MG63 (cell line): Measurements from ENCODE around the gene PIGK. TPM values are rescaled to one million over a fixed set of nuclear protein-coding genes. Genes with fewer than 3 reads are reported as not detected.
"Not testable (repeated sequence)": the region's sequence is repeated elsewhere in the genome, so short reads cannot be mapped to it uniquely, and the experiment has no call there.

Experiments
- DNase-seq: peaks from one replicate; pipeline ENCODE4 v3.0.0-alpha.2; 2020
- H3K27me3 ChIP-seq: fragments of 250-450 bp; sonication (Bioruptor Pico); 2 replicates; pipeline ENCODE4 v1.5.1; 2020; ENCODE audit warnings: mild to moderate bottlenecking, moderate library complexity
- H3K36me3 ChIP-seq: fragments of 250-450 bp; sonication (Bioruptor Pico); 2 replicates; pipeline ENCODE4 v1.5.1; 2020; ENCODE audit warnings: mild to moderate bottlenecking, moderate library complexity
- H3K4me3 ChIP-seq: fragments of 250-450 bp; sonication (Bioruptor Pico); 2 replicates; pipeline ENCODE4 v1.5.1; 2020; ENCODE audit warnings: mild to moderate bottlenecking, moderate library complexity
- H3K9me3 ChIP-seq: fragments of 250-450 bp; sonication (Bioruptor Pico); 2 replicates; pipeline ENCODE4 v1.5.1; 2020; ENCODE audit warnings: mild to moderate bottlenecking, moderate library complexity
- total RNA-seq: library from RNA; depleted of rRNA; stranded (reverse); fragments of >200 nt; shearing (Covaris generic); gene quantifications from 2 replicates; pipeline ENCODE4 v1.2.3, GENCODE V29; 2014; ENCODE audit warnings: low replicate concordance

PIGK gene
- total RNA-seq, 1 experiment from 2014 or later: 30.9 TPM

DNA sequence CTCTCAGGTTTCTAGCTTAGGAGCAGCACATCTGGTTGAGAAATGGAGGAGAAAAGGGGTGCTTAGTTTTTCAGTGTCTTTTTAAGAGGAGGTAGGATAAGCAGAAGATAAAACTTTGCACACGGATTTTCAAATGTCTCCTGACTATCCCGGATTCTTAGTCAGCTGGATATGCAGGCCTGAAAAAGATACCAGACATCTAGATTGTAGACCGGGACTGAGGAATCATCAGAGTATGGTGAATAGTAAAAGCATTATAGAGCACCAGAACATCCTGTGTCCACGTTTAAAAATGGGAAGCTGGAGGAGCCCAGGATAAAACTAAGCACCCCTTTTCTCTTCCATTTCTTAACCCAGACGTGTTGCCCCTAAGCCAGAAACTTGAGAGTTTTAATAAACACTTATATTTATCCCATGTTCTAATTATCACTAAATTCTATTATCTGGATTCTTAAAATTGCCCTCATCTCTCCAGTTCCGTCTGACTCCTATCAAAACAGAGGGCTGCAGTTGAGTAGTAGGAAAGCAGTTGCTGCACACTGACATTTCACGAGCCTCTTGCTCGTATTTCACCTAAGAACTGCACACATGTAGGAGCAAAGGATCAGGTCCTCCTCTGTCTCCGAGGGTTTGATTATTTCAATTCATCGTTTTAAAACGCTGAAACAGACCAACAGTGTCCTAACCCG, 609 bp downstream of the PIGK start:
- H3K9me3 ChIP-seq: no peaks in the 10 kb centered on the region
- DNase-seq: no peak
- no peaks in the 10 kb centered on the region for H3K27me3 ChIP-seq
- H3K4me3 ChIP-seq: peak overlapping the region; percentile 75
- peaks cover 5% of the 10 kb centered on the region for H3K36me3 ChIP-seq

DNA sequence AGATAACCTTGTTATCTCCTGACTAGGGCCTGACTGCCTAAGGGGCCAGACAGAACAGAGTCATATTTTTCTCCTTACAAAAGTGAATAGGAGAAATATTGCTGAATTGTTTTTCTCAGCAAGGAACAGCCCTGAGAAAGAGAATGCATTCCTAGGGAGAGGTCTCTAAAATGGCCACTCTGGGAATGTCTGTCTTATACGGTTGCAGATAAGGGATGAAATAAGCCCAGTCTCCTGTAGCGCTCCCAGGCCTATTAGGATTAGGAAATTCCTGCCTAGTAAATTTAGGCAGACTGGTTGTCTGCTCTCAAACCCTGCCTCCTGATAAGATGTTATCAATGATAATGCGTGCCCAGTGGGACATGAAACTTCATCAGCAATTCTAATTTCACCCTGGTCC, 15.2 kb downstream of the PIGK start:
- not testable (repeated sequence) for DNase-seq, H3K9me3 ChIP-seq, H3K4me3 ChIP-seq, H3K27me3 ChIP-seq, H3K36me3 ChIP-seq

DNA sequence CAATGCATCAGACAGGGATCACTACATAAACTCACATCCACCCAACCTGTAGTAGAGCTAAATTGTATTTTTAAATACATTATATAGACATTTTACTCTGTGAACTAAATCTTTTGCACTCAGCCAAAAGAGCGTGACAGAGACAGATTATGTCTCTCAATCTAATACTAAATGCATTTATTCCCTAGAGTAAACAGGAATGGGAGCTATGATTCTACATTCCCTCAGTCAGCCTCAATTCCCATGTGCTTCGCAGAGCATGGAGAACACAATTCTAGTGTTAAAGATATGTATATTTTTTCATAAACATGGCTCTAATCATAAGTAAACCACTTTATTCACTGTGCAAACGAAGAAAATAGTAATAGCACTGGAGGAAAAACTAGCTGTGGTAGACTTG, 16.5 kb downstream of the PIGK start:
- Histone ChIP-seq H3K9me3 (peaks cover 2% of the 10 kb centered on the region; the same call in 1 of the 2 replicates), H3K4me3 (no peak overlapping the region), H3K36me3 (peaks cover 4% of the 10 kb centered on the region; the same call in 1 of the 2 replicates), H3K27me3 (no peaks in the 10 kb centered on the region)
- DNase-seq: no peak

DNA sequence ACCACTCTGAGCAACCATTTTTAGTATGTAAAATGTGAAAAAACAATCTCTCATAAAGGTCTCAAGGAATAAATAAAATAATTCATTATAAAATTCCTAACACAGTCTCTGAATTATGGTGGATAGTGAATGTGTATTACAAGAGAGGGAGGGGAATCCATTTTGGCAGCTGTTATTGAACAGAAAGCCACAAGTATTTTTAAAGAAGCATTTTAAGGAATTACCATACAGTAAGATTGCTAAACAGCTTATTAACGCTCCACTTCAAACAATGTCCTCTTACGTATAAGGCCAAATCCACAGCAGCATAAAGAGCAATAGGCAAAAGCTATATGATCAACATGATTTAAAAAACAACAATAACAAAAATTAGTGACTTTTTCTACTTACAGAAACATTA, 18.4 kb downstream of the PIGK start:
- no peak for DNase-seq
- H3K36me3 ChIP-seq: peaks cover 4% of the 10 kb centered on the region; the same call in 1 of the 2 replicates
- H3K27me3 ChIP-seq: no peaks in the 10 kb centered on the region
- no peak overlapping the region for H3K4me3 ChIP-seq
- H3K9me3 ChIP-seq: peaks cover 2% of the 10 kb centered on the region; the same call in 1 of the 2 replicates

DNA sequence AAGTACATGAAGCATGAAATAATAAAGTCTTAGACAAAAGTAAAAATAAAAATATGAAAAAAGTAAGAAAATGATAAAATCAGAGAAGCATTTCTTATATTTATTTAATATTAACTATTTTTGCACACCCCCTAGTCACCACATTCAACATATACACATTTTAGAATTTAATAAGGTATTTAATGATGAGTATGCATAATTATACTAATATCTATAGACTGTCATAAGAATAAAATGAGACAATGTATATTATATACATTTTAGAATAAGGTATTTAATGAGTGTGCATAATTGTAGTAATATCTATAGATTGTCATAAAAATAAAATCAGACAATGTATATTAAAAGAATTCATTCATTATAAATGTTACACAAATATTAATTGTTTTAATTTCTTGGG, 18.9 kb downstream of the PIGK start:
- Histone ChIP-seq H3K27me3 (no peaks in the 10 kb centered on the region), H3K4me3 (no peak overlapping the region), H3K36me3 (peaks cover 4% of the 10 kb centered on the region; the same call in 1 of the 2 replicates), H3K9me3 (peaks cover 2% of the 10 kb centered on the region; the same call in 1 of the 2 replicates)
- no peak for DNase-seq

DNA sequence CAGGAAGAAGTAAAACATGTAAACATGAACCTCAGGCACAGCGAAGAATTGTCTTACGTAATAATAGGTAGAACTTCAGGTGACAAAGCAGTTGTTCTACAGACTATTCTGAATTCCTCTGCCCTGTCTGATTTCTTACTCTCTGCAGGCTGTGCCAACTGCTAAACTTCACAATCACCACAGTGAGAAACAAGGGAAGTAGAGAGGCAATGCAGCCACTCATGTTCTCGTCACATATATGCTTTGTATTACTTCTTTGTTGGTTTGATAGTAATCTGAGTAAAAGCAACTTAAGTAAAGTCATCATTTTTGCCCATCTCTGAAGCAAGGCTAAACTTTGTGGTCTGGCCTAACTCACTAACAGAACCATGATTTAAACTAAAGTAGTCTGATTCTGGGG, 21.9 kb downstream of the PIGK start:
- no peak for DNase-seq

DNA sequence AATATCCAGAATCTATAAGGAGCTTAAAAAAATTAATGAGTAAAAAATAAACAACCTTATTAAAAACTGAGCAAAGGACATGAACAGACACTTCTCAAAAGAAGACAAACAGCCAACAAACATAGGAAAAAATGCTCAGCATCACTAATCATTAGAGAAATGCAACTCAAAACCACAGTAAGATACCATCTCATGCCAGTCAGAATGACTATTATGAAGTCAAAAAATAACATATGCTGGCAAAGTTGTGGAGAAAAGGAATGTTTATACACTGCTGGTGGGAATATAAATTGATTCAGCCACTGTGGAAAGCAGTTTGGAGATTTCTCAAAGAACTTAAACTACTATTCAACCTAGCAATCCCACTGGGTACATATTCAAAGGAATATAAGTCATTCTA, 25.3 kb downstream of the PIGK start:
- DNase-seq: no peak
- Histone ChIP-seq H3K9me3 (no peaks in the 10 kb centered on the region), H3K36me3 (peaks cover 3% of the 10 kb centered on the region), H3K4me3 (no peak overlapping the region), H3K27me3 (no peaks in the 10 kb centered on the region)

More for the DNA sequence above, 21.9 kb downstream of the PIGK start:
- H3K27me3 ChIP-seq: no peaks in the 10 kb centered on the region
- H3K4me3 ChIP-seq: no peak overlapping the region
- no peaks in the 10 kb centered on the region for H3K9me3 ChIP-seq
- H3K36me3 ChIP-seq: no peaks in the 10 kb centered on the region

DNA sequence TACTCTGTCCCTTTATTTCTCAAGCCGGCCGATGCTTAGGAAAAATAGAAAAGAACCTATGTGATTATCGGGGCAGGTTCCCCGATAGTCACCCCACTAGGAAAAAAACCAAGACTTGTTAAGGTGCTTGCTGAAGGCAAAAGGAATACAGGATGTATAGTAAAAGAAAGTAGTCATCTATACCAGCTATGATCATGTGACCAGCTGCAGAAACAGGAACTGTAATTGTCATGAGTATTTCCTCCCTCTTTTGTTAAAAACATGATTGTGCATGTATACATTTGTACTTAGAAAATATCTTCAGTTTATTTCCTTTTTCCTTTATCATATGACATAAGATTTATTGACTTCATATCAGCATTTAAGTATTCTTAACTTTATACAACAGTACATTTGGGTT, 30.5 kb downstream of the PIGK start:
- Histone ChIP-seq H3K4me3 (no peak overlapping the region), H3K36me3 (peaks cover 4% of the 10 kb centered on the region), H3K27me3 (no peaks in the 10 kb centered on the region), H3K9me3 (no peaks in the 10 kb centered on the region)
- DNase-seq: no peak

DNA sequence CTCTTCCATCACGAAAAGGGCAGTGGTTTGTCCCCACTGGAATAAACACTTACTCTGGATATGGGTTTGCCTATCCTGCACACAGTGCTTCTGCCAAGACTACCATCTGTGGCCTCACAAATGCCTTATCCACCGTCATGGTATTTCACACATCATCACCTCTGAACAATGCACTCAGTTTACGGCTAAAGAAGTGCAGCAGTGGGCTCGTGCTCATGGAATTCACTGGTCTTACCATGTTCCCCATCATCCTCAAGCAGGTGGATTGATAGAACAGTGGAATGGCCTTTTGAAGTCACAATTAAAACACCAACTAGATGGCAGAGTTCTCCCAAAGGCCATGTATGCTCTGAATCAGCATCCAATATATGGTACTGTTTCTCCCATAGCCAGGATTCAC, 32.3 kb downstream of the PIGK start:
- not testable (repeated sequence) for H3K9me3 ChIP-seq, DNase-seq, H3K4me3 ChIP-seq, H3K27me3 ChIP-seq, H3K36me3 ChIP-seq

DNA sequence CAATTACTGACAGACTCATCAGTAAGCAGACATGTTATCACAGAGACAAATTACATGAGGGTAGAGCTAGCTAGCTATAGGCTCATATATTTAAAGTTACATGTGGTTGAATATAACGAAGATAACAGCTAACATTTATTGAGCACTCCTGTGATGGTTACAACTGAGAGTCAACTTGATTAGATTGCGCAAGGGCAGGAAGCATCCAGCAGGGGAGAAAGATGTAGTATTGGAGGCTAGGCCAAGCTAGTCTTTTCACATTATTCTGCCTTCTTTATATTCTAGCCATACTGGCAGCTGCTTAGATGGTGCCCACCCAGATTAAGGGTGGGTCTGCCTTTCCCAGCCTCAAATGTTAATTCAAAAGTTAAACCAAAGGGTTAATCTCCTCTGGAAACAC, 37.1 kb downstream of the PIGK start:
- peaks cover 4% of the 10 kb centered on the region for H3K9me3 ChIP-seq
- H3K27me3 ChIP-seq: no peaks in the 10 kb centered on the region
- DNase-seq: no peak
- H3K4me3 ChIP-seq: no peak overlapping the region
- no peaks in the 10 kb centered on the region for H3K36me3 ChIP-seq

DNA sequence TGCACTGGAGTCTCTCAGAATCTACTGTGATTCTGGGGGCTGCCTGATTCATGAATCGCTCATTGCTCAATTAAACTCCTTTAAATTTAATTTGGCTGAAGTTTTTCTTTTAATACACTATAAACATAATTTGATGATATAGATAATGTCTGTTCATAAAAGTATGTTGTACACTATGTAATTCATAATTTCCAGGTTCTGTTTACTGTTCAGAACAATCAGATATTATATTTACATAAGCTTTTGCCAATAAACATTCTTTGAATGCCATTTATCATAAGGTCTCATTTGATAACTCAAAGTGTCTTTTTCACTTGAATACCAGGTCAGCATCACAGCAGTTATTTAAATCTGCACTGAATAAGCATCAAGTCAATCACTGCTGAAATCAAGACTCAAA, 39.6 kb downstream of the PIGK start:
- DNase-seq: no peak
- no peaks in the 10 kb centered on the region for H3K36me3 ChIP-seq
- no peak overlapping the region for H3K4me3 ChIP-seq
- H3K27me3 ChIP-seq: no peaks in the 10 kb centered on the region
- H3K9me3 ChIP-seq: peaks cover 15% of the 10 kb centered on the region

DNA sequence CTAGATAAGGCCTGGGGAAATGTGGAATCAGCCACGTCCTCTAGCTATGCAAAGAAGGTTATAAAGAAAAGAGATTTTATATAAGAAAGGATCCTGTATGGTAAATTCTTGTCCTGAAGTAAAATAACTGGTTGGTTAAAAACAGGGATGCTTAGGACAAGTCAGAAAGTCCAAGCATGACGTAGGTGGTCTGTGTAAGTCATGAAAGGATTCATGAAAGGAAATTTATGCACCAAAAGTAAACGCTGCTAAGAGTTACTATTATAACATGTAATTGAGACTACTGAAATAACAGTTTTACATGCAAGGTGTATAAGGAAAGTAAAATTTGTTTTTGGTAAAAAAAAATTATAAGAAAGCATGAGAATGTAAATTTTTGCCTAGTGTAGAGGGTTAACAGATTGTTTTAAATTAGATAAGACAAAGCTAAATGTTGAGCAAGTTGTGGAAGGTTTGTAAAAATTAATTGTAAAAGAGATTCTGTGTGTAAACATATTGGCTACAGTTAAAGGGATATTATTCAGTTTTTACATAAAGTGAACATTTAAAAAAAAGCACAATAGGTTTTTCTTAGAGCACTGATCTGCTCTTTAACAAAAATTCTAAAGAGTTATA, 43.9 kb downstream of the PIGK start:
- H3K36me3 ChIP-seq: no peaks in the 10 kb centered on the region
- DNase-seq: peak; percentile 15
- H3K27me3 ChIP-seq: no peaks in the 10 kb centered on the region

DNA sequence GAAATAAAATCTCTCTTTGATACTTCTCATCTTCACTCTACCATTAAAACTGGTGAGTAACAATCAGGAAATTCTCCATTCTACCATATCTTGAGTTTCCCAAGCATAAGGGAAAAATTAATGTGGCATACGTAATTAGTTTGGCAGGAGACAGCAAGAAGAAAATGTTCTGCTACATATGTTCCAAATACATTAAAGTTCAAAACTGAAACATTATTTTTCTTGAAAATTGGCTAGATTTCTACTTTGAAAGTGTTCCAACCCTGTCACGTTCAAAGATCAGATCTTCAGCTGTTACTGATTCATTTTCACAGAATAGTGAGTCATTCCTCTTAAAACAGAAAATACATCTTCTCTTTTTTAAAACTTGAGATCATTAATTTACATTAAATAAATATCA, 48.5 kb downstream of the PIGK start:
- no peak for DNase-seq
- Histone ChIP-seq H3K9me3 (peaks cover 18% of the 10 kb centered on the region), H3K4me3 (no peak overlapping the region), H3K27me3 (no peaks in the 10 kb centered on the region), H3K36me3 (no peaks in the 10 kb centered on the region)

More for the DNA sequence above, 43.9 kb downstream of the PIGK start:
- H3K9me3 ChIP-seq: peaks cover 19% of the 10 kb centered on the region
- H3K4me3 ChIP-seq: no peak overlapping the region

DNA sequence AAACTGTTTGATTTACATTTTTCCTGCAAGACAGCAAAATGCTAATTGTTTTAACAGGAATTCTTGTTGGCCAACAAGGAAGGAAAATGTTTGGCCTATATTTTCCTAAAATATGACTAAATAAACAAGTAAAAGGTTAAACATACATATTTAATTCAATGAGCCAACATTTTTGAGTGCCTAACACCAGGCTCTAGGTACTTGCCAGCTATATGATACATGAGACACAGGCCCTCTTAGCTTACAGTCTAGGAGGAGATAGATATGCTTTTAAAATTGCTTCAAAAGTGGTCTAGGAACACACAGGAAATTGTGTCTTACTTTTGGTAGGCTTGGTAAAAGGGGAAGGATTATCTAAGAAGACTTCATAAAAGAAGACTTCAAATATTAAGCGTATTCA, 50.9 kb downstream of the PIGK start:
- no peak overlapping the region for H3K4me3 ChIP-seq
- no peaks in the 10 kb centered on the region for H3K36me3 ChIP-seq
- no peaks in the 10 kb centered on the region for H3K27me3 ChIP-seq
- peaks cover 6% of the 10 kb centered on the region for H3K9me3 ChIP-seq
- DNase-seq: peak; percentile 14

DNA sequence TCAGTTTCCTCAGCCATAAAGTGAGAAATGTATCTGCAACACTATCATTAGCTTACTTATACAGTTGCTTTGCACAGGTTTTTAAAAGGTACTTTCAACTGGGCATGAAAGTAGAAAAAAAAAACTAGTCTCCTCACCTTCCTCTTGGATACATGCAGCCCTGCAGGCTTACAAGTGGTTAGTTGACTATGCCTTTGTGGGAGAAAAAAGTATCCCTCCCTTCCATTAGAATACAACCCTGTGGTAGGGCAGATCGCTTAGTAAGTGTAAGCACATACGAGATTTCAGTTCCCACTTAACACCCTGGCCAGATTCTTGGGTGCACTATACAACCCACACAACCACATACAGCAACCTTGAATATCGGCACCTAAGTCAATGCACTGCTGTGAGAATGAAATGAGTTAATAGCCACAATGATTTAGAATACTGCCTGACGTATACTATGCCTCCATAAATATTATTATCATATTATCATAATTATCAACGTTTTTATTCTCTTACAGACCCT, 54.7 kb downstream of the PIGK start:
- H3K9me3 ChIP-seq: no peaks in the 10 kb centered on the region
- DNase-seq: no peak
- no peak overlapping the region for H3K4me3 ChIP-seq
- peaks cover 20% of the 10 kb centered on the region for H3K36me3 ChIP-seq
- H3K27me3 ChIP-seq: no peaks in the 10 kb centered on the region

DNA sequence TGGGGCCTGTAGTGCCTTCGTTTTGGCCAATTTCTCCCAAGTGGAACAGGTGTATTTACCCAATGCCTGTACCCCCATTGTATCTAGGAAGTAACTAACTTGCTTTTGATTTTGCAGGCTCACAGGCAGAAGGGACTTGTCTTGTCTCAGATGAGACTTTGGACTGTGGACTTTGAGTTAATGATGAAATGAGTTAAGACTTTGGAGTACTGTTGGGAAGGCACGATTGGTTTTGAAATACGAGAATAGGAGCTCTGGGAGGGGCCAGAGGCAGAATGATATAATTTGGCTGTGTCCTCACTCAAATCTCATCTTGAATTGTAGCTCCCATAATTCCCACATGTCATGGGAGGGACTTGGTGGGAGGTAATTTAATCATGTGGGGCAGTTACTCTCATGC, 59.5 kb downstream of the PIGK start:
- DNase-seq, H3K9me3 ChIP-seq, H3K27me3 ChIP-seq, H3K4me3 ChIP-seq: not testable (repeated sequence)
- peaks cover 22% of the 10 kb centered on the region for H3K36me3 ChIP-seq

DNA sequence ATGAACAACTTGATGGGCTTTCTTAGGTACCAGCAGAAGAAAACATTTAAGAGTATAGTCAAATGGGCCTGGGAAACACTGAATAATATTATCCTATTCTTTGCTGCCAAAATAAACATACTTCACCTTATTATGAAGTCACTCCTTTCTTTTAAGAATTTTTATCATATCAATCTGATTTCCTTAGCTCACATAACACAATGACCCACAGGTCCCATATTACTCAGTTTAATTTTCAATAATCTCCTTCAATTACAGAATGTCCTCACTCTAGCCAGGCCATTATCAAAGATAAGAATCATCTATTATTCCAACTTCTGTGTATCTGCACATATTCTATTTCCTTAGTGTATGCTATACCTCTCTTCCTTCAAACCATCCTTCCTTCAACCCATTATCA, 63.0 kb downstream of the PIGK start:
- Histone ChIP-seq H3K27me3 (no peaks in the 10 kb centered on the region), H3K36me3 (peaks cover 19% of the 10 kb centered on the region)
- no peak for DNase-seq

DNA sequence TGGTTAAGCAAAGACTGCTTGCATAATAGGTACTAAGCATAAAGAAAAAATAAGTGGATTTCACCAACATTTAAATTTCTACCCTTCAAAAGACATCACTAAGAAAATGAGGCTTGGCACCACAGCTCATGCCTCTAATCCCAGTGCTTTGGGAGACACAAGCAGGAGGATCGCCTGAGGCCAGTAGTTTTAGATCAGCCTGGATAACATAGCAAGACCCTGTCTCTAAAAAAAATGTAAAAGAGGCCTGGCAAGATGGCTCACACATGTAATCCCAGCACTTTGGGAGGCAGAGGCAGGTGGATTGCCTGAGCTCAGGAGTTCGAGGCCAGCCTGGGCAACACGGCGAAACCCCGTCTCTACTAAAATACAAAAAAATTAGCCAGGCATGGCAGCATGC, 73.0 kb downstream of the PIGK start:
- Histone ChIP-seq H3K9me3 (peaks cover 3% of the 10 kb centered on the region; the same call in 1 of the 2 replicates), H3K36me3 (no peaks in the 10 kb centered on the region), H3K27me3 (no peaks in the 10 kb centered on the region), H3K4me3 (no peak overlapping the region)
- no peak for DNase-seq

More for the DNA sequence above, 63.0 kb downstream of the PIGK start:
- H3K9me3 ChIP-seq: peaks cover 3% of the 10 kb centered on the region
- H3K4me3 ChIP-seq: no peak overlapping the region
